Ecto neural progenitor cell (in vitro differentiated cells): ENCODE data around the gene SPPL2C.
A peak's percentile ranks its signal among the peaks of the same experiment; 100 is the strongest.

Experiments
- DNase-seq: peaks from one replicate; pipeline ENCODE4 v3.0.0-alpha.2; 2018; ENCODE audit warnings: low spot score

SPPL2C gene

GRCh38 chr17:45828582-45829133, 16.0 kb upstream of the SPPL2C start:
- DNase-seq: no peak

GRCh38 chr17:45833920-45834319, 10.8 kb upstream of the SPPL2C start:
- no peak for DNase-seq

- no peak for DNase-seq
Observed at GRCh38 chr17:45834471-45835396, 9.9 kb upstream of the SPPL2C start.

- no peak for DNase-seq
Observed at GRCh38 chr17:45835481-45835880, 9.2 kb upstream of the SPPL2C start.

- DNase-seq: no peak
Observed at GRCh38 chr17:45836047-45837044, 8.3 kb upstream of the SPPL2C start.

GRCh38 chr17:45837187-45837586, 7.5 kb upstream of the SPPL2C start:
- DNase-seq: no peak

- no peak for DNase-seq
Observed at GRCh38 chr17:45837603-45838002, 7.1 kb upstream of the SPPL2C start.

- no peak for DNase-seq
Observed at GRCh38 chr17:45838751-45839295, 5.9 kb upstream of the SPPL2C start.

- no peak for DNase-seq
Observed at GRCh38 chr17:45839442-45839841, 5.2 kb upstream of the SPPL2C start.

- no peak for DNase-seq
Observed at GRCh38 chr17:45841186-45841585, 3.5 kb upstream of the SPPL2C start.

GRCh38 chr17:45841883-45842525, 2.7 kb upstream of the SPPL2C start:
- no peak for DNase-seq

- no peak for DNase-seq
Observed at GRCh38 chr17:45843722-45844121, 959 bp upstream of the SPPL2C start.

- DNase-seq: no peak
Observed at GRCh38 chr17:45845376-45846185, 900 bp downstream of the SPPL2C start.

- DNase-seq: peak; percentile 45
Observed at GRCh38 chr17:45846223-45846622, 1.5 kb downstream of the SPPL2C start.

- no peak for DNase-seq
Observed at GRCh38 chr17:45846646-45847045, 2.0 kb downstream of the SPPL2C start.

- no peak for DNase-seq
Observed at GRCh38 chr17:45847101-45847500, 2.4 kb downstream of the SPPL2C start.

- DNase-seq: no peak
Observed at GRCh38 chr17:45847747-45848146, 3.1 kb downstream of the SPPL2C start.

- DNase-seq: no peak
Observed at GRCh38 chr17:45848405-45848804, 3.7 kb downstream of the SPPL2C start.

GRCh38 chr17:45848868-45849535, 4.3 kb downstream of the SPPL2C start:
- DNase-seq: no peak

GRCh38 chr17:45849536-45849990, 4.9 kb downstream of the SPPL2C start:
- no peak for DNase-seq
